Gastroesophageal sphincter (tissue), 3 donors: Measurements from ENCODE around the gene CST7.

Experiments
- CTCF ChIP-seq, 4 experiments: fragments of 200-600 bp in 2 of 4; fragments of 450-650 bp in 2 of 4; sonication (generic) in 1 of 4; IDR thresholded peaks; one replicate each; pipeline ENCODE4 v1.5.1; 2017 to 2019; ENCODE audit warnings: antibody characterized with exemption in 4 of 4, mild to moderate bottlenecking in 2 of 4, moderate library complexity in 2 of 4
- POLR2A ChIP-seq, 2 donors: fragments of 450-650 bp; IDR thresholded peaks; one replicate each; pipeline ENCODE4 v1.6.1; 2017; ENCODE audit warnings: antibody characterized with exemption in 2 of 2, mild to moderate bottlenecking in 2 of 2, moderate library complexity in 1 of 2
- POLR2AphosphoS5 ChIP-seq: sonication (generic); formaldehyde crosslinking; IDR thresholded peaks from one replicate; pipeline ENCODE4 v1.6.1; 2017; ENCODE audit warnings: antibody characterized with exemption

- no peak for TF ChIP-seq CTCF (IDR thresholded peaks at IDR 0.05)
- no peak for TF ChIP-seq POLR2A (IDR thresholded peaks at IDR 0.05)
- TF ChIP-seq POLR2AphosphoS5 = no peak
Measured at GRCh38 chr20:24999568-24999967, 50.5 kb downstream of the CST7 start.
